HL-60/S4 treated with retinoic acid at 250 ng/mL for 4 days and 3 days (cell line): ENCODE data around the gene BCAS3.

Experiments used
- in situ Hi-C: fragments of 300-500 bp; cut with MboI; formaldehyde crosslinking; loops from 2 replicates; pipeline ENCODE4 v1.7.0; 2022; ENCODE audit warnings: low sequenced_read_pairs

Gene BCAS3

DNA sequence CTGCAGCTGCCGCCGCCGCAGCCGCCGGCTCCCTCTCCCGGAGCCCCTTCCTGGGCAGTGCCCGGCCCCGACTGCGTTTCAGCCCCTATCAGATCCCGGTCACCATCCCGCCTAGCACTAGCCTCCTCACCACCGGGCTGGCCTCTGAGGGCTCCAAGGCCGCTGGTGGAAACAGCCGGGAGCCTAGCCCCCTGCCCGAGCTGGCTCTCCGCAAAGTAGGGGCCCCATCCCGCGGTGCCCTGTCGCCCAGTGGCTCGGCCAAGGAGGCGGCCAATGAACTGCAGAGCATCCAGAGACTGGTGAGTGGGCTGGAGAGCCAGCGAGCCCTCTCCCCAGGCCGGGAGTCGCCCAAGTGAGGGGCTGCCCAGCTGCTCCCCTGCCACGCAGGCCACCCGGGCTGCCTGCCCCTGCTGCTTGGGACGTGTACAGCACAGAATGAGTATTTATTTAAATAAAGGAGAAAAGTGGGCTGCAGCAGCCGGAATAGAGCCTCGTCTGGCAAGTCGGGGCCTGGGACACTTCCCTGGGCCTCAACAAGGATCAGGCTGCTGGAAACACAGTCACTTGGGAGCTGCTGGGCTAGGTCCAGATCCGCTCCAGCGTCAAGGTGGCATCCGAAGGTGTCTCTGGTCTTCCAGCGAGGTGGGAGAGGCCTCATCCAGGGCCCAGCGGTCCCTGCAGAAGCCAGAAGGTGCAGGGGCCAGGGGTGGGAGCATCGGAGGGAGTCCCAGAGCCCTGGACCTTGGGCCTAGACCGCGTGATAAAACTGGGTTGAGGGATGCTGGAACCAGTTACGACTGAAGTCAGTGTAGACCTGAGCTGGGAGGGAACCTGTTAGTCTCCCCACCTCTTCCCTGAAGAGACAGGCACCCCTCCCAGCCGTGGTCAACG, 730.7 kb downstream of the BCAS3 start:
- in situ Hi-C loops: no loop called here

DNA sequence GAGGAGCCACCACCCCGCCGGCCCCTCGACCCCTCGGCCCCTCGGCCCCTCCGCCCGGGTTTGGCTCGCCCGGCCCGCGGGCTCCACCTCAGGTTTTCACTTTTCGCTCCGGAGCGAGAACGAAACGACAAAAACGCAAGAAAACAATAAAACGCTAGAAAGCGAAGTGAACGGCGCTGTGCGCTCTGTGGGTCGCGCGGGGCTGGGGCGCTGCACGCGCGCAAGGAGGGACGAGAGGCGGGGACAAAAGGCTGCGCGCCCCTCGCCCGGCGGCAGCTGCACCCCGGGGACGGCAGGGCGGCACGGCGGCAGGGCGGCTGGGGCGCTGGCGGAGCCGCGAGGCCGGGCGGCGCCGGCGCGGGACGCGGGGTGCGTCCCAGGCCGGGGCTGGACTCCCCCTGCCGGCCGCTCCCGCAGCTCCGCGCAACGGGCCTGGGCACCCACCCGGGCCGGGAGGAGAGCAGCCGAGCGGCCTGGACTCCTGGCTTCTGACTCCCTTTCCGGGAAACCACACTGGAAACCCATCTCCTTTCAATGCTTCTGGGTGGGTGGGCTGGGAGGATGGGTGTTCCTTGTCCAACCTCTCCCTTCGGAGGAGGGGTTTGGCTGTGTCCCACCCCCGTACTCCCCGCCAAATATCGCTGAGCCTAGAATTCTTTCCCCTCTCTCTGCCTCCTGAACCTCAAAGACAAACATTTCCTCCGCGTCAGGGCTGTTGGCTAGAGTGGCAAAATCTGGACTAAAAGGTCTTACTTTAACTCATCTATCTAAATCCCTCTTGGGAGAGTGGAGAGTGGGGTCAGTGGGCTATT, 731.9 kb downstream of the BCAS3 start:
- in situ Hi-C loops: no loop called here

DNA sequence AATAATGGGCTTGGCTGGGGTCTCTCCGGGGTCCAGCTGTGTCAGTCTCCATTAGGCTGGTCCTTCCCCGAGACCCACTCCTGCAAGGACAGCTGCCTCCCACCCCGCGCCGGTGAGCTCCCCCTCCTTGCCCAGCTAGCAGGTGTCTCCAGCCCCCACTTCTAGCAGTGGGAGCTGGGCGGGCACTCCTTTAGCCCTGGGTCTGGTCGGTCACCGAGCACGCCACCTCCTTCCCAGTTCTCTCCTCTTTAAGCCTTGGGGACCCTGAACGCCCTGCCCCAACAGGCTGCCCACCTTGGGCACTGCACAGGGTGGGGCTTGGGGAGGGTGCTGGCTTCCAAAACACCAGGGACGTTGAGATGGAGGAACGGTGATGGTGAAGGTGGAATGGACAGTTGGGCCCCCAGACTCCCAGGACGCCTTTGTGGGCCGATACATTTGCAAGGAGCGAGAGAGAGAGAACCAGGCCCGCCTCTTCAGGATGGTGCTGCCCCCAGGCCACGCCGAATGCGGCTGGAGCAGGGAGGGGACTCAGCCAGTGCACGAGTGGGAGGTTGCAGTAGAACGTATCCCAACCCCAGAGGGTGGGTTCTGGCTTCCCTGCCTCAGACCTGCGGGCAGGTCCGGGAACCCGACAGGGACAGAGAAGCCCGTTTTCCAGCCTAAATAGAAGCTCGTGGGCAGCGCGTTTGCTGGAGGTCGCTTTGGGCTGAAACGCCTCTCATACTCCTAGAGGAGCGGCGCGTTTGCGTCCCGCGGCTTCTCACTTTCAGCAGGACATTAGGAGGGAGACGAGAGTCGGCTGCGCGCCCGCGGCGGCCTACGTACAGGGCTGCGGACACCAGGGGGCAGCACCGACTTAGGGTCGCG, 732.7 kb downstream of the BCAS3 start:
- in situ Hi-C loops: no loop called here

DNA sequence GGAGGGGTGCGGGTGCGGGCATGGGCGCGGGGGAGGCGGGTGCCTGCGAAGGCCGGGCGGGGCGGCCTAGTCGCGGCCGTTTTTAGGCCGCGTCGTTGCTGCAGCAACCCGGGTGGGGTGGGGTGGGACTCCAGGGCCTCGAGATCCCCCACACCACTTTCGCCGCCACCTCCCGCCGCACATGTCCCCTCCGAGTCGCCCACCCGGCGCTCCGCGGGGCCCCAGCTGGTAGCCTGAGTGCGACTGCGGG, 733.3 kb downstream of the BCAS3 start:
- in situ Hi-C loops: no loop called here

DNA sequence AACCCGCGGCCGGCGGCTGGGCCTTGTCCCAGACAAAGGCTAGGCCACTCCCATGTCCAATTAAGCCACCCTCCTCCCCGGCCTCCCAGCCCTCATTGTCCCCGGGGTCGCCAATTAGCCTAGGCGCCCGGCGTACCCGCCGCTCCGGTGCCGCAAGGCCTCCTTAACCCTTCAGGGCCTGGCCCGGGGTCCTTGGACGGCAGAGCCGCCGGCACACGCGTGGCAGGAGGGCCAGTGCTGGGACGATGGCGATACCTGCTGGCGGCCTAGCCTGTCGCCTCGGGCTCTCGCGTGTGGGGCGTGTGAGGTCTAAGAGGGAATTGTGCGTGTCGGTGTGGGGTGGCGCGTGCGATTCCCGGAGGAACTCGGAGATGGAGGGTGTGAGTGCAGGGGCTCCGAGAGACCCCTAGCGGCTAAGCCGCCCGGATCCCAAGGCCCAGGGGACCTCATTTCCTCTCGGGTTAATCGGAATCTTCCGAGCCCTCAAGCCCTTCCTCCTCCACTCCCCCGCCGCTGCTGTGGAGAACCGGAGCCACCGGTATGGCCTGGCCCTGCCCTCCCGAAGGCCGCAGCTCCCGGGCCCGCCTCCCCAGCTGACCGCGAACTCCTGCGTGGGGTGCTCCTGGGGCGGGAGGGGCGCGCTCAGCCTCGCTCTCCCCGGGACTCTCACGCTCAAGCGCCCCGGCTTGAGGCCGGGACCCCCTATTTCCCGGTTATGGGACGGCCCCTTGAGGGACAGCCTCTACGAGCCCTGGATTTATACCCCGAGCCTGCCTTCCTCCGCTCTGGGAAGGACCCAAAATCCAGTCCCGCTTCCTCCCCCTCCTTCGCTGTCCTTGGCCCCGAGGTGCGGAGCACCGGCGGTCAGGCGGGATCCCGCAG, 733.9 kb downstream of the BCAS3 start:
- in situ Hi-C loops: no loop called here

DNA sequence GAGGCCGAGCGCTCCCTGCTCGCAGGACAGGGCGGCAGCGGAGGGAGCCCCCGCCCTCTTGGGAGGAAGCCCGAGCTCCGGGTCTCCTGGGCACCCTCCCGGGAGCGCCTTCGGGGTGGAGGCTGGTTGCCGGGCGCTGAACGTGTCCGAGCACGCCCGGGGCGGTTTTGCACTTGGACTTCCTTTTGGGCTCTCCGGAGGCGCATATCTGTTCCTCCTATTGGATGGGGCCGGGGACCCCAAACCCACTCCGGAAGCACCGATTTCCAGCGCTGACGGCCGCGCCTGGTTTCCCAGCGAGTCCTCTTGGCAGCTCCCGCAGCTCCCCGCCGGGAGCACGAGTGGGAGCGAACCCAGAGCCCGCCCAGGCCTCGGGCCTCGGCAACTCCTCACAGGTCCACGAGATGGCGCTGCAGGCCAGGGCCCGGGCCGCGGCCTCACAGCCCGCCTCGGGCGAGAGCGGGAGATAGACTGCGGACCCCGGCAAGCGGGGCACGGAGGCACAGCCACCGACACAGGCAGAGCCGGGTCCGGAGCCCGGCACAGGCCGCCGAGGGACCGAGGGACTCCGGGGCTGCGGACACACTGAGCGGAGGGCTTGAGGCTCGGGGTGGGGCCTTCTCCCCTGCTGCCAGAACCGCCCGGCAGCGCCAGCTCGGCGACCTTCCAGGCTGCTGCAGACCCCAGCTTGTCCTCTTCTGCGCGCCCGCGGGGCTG, 734.6 kb downstream of the BCAS3 start:
- in situ Hi-C loops: no loop called here

DNA sequence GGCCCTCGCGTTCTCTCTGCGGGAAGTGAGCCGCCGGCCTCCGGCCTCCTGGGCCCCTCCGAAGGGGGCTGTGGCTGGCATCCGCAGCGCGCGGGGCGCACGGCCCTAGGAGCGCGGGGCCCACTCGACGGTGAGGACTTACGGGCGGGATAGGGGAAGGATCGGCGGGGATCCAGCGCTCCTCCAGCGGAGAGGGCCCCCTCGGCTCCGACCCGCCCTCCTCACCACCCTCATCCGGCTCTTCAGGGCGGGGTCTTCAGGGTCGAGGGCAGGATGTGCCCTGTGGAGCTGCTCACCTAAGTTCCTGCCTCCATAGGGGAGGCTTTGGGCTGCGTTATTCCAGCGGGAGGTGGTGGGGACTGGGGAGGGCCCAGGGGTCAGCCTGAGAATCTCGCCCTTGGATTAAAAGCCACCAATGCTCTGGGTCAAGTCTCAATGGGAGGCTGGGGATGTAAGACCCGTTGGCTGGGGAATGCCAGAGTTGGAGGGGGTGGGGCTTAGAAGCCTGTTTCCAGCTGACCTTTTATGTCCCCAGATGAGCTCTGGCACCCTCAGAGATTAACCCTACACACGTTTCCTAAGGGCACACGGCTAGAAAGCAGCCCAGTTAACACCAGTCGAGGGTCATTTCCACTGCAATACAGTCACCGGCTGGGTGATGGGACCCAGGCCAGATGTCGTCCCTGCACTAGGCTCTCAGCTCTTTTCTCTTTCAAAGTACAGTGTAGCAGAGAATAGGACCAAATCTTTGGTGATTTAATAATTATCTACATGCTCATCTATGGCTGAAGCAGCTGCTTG, 735.4 kb downstream of the BCAS3 start:
- in situ Hi-C loops: no loop called here

DNA sequence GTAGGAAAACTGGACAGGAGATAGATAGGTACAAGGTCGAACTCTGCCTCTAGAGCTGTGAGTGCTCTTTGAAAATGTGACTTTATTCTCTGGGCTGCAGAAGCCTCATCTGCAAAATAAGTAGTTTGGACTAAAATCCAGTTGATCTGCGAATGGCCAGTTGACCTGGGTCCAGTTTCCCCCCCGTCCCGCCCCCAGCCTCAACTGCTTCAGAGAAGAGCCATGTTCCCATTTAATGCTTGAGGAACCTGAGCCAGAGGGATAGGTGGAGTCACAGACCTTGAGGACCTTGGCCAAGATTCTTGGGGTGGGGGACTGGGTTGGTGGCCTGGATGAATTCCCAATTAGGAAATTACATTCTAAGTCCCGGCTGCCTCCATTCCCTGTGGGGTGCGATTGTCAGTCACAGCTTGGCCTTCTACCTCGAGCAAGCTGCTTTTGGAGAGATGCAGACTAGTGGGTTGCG, 736.0 kb downstream of the BCAS3 start:
- in situ Hi-C loops: no loop called here

DNA sequence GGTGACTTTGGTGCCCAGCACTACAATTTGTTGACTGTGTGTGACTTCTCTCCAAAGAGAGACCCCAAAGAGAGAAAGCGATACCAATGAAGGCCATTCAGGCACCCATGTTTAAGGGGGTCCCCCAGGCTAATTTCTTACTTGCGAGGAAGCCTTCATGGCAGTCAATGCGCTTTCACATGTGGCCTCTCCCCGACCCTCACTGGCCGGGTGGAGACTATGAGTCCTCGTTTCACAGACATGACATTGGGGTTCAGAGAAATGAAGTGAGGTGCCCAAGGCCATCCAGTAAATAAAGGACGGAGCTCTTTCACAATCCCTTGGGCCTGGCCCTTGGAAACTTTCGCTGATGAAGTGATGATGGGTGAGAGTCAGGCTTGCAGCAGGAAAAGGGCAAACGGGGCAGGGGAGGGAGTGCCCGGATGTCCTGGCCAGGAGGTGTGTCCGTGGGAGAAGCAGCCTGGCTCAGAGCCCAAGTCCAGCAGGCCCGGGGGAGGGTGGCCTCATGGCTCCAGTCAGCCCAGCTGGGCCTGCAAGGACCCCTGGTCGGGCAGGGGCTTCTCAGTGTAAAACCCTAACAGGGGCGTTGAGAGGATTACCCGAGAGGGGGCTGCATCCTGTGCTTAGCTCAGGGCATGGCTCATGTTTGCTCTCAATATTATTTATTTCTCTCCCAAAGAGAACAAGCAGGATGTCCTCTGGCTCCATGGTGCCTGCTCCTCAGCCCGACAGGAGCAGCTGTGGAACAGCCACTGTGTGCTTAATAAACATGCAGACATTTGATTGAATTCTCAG, 736.7 kb downstream of the BCAS3 start:
- in situ Hi-C loops: no loop called here

DNA sequence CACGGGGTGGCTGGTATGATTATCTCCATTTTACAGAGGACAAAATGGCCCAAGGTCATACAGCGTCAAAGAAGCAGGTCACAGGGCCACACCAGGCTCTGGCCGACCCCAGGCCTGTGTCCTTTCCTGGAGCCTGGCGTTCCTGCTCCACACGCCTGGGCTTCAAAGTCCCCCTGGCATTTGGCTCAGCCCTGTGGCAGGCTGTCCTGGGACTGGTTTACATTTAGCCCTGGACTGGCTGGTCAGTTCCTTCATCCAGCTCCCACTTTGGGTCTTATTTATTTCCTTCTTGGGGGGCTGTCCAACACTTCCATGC, 737.2 kb downstream of the BCAS3 start:
- in situ Hi-C loops: no loop called here

DNA sequence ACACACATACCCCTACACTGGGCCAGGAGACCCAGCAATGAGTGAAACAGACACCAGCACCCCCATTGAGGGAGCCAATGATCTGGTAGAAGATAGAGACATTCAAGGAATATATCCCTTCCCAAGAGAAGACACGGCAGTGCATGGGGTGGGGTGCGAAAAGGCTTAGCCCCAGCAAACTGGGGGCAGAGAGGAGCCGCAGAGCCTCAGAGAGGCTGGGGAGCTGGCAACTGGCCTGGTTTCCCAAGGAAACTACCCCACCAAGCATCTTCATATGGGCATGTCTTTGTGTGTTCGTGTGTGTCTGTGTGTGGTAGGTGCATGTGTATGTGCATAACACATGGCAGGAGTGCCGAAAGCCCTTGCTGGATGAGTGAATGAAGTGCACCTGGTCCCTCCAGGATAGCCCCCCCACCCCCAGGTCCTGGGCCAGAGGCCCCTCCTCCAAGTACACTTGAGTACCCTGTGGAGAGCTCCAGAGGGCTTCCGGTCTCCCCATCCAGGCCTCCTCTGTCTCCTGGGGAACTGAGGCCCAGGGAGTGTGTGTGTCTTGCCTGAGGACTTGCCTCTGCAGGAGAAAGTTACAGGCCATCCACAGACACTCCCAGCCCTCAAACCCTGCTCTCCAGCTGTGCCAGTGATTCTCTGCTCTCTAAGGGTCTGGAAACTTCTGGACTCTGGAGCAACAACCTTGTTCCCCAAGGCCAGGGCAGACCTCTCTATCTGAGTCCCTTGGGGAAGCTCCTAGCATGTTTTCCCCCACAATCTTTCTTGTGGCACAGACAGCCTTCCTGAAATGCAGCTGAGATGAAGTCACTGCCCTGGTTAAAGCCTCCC, 737.9 kb downstream of the BCAS3 start:
- in situ Hi-C loops: no loop called here

DNA sequence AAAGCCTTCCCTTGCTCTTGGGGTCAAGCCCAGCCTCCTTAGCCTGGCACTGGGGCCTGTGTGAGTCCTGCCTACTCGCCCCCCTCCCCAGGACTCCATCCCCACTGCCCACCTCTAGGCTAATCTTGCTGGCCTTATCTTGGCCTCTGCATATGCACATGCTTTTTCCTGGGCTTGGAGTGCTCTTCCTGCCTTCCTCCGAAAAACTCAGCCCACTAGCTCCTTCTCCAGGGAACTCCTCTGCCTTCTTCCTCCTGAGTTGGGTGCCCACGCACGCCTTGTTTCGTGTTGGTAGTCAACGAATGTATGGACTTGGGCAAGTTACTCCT, 738.5 kb downstream of the BCAS3 start:
- in situ Hi-C loops: no loop called here

DNA sequence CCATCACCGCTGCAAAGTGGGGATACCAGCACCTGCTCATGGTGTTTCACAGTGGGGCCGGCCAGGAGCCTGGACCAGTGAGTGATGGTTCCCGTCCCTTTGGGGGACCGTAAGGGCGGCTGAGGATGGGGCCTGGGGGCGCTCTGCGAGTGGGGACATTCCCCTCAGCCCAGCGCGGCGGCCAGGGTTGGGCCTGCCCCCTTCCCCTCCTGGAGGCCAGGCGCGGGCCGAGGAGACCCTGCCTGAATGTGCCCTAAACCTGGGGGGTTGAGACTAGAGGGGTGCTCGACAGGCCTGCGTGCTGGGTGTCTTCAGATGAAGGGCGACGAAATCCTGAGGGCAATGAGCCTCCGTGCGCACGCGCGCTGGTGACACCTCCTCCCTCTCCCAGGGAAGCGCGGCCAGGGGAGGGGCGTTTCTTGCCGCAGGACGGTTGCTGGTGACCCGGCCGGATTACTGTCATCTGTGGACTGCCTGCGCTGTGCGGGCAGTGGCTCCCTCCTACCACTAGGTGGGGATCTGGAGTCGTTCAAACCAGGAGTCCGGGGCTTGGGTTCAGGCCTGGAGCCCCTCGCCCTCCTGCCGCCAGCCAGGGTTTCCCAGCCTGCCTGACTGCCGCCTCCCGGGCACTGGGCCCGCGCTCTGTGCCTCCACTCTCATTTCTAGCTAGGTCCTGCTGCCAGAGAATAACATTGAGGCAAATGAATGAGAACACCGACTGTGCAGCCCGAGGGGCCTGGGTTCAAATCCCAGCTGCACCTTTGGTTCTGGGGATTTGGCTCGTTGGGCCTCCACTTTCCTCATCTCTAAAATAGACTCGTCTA, 739.1 kb downstream of the BCAS3 start:
- in situ Hi-C loops: no loop called here

DNA sequence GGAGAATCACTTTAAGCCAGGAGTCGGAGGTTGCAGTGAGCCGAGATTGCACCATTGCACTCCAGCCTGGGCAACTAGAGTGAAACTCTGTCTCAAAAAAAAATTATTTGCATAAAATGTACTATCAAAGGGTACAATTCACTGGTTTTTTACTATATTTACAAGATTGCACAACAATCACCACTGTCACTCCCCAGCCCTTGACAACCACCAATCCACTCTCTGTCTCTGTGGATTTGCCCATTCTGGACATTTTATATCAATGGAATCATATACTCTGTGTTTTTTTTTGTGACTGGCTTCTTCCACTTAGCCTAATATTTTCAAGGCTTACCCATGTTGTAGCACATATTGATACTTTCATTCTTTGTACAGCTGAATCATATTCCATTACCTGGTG, 740.8 kb downstream of the BCAS3 start:
- in situ Hi-C loops: no loop called here

DNA sequence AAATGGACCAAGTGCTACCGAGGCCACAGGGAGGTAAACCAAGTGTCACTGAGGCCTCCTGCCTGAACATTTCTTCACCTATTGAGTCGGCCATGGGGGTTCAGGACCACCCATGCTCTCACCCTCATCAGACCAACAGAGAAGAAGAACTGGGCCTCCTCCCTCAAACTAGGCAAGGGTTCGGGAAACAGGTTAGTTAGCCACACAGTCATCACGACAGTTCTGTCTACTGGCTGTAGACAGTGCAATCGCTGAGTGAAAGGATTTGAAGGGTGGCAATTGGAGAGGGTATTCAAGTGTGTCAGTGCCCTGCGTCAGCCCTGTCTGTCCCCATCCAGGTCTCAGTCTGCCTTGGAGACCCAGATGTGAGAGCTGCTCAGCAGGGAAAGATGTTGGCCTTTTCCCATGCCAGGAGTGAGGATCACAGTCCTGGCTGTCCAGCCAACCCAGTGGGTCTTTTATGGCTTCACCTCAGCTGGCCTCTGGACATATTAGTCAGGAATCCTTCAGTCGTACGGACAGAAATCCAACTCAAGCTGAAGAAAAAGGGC, 741.9 kb downstream of the BCAS3 start:
- in situ Hi-C loops: no loop called here

DNA sequence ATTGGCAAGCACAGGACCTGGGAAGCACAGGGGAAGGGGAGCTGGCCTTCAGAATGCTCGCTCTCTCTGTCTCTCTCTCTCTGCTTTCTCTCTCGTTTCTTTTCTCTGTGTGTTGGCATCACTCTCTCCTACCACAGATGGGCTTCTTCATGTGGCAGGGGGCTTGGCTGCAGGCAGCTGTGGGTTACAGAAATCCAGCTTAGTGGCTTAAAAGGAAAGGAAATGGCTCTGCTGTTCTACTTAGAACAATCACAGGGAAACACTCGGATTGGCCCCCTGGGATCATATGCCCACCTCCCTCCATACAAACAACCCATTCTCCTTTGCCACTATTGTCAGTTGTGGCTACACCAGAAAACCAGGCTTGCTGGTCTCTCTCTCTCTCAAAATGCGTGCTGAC, 742.4 kb downstream of the BCAS3 start:
- in situ Hi-C loops: no loop called here
